OCI-LY1 (cell line): Measurements from ENCODE around the gene SELENOI.

ENCODE experiments used
- H2AFZ ChIP-seq: fragments of 200-600 bp; sonication (generic), shearing (Covaris generic); 2 replicates; pipeline ENCODE4 v1.6.0; 2014; ENCODE audit warnings: antibody characterized with exemption, mild to moderate bottlenecking, low read length
- H3F3A ChIP-seq: fragments of 200-600 bp; sonication (generic), shearing (Covaris generic); 2 replicates; pipeline ENCODE4 v1.6.0; 2014; ENCODE audit warnings: mild to moderate bottlenecking, antibody characterized with exemption, low read length, moderate library complexity; ENCODE audit not compliant: insufficient read depth
- H3K27ac ChIP-seq: fragments of 200-600 bp; sonication (generic); 2 replicates; pipeline ENCODE4 v1.5.1; 2014; ENCODE audit warnings: low read length, mixed run types, mild to moderate bottlenecking, low read depth; ENCODE audit not compliant: poor library complexity, severe bottlenecking
- H3K27me3 ChIP-seq: fragments of 200-600 bp; sonication (generic); 2 replicates; pipeline ENCODE4 v1.6.0; 2014; ENCODE audit warnings: antibody characterized with exemption, mild to moderate bottlenecking, low read length, moderate library complexity; ENCODE audit not compliant: insufficient read depth
- H3K36me3 ChIP-seq: fragments of 200-600 bp; sonication (generic); 2 replicates; pipeline ENCODE4 v1.6.1; 2014; ENCODE audit warnings: mild to moderate bottlenecking, antibody characterized with exemption, low read length, moderate library complexity, mixed read lengths; ENCODE audit not compliant: insufficient read depth
- H3K4me1 ChIP-seq: fragments of 200-600 bp; sonication (generic); 2 replicates; pipeline ENCODE4 v1.5.1; 2014; ENCODE audit warnings: mild to moderate bottlenecking, low read length, moderate library complexity; ENCODE audit not compliant: insufficient read depth, severe bottlenecking
- H3K4me2 ChIP-seq: fragments of 200-600 bp; sonication (generic), shearing (Covaris generic); 2 replicates; pipeline ENCODE4 v1.6.1; 2014; ENCODE audit warnings: low read length
- H3K4me3 ChIP-seq: fragments of 200-600 bp; sonication (generic); 2 replicates; pipeline ENCODE4 v1.5.1; 2014; ENCODE audit warnings: low read length, low read depth, mild to moderate bottlenecking, mixed read lengths; ENCODE audit not compliant: poor library complexity, severe bottlenecking
- H3K79me2 ChIP-seq: fragments of 200-600 bp; shearing (Covaris generic); 2 replicates; pipeline ENCODE4 v1.6.1; 2016; ENCODE audit warnings: mixed run types, low read length, mixed read lengths; ENCODE audit not compliant: insufficient read depth
- H3K9ac ChIP-seq: fragments of 200-600 bp; sonication (generic), shearing (Covaris generic); 2 replicates; pipeline ENCODE4 v1.6.1; 2014; ENCODE audit warnings: mild to moderate bottlenecking, low read length, mixed read lengths
- H3K9me2 ChIP-seq: fragments of 200-600 bp; sonication (generic), shearing (Covaris generic); 2 replicates; pipeline ENCODE4 v1.6.1; 2014; ENCODE audit warnings: low read depth, mild to moderate bottlenecking, low read length, mixed read lengths
- H3K9me3 ChIP-seq: fragments of 200-600 bp; shearing (Covaris generic); 2 replicates; pipeline ENCODE4 v1.6.1; 2014; ENCODE audit warnings: low read length, mixed read lengths
- H4K20me1 ChIP-seq: fragments of 200-600 bp; sonication (generic), shearing (Covaris generic); 2 replicates; pipeline ENCODE4 v1.6.0; 2016; ENCODE audit warnings: mild to moderate bottlenecking, low read length; ENCODE audit not compliant: insufficient read depth
- EZH2 ChIP-seq: fragments of 200-600 bp; sonication (generic), shearing (Covaris generic); IDR thresholded peaks from 2 replicates; pipeline ENCODE4 v1.8.0; 2017; ENCODE audit warnings: borderline replicate concordance, mixed run types, mild to moderate bottlenecking, antibody characterized with exemption, low read length, moderate library complexity, mixed read lengths
- TF ChIP-seq, protein P1 (sequence below): fragments of 200-600 bp; sonication (generic), shearing (Covaris generic); IDR thresholded peaks from 2 replicates; pipeline ENCODE4 v1.5.1; 2017; ENCODE audit warnings: mild to moderate bottlenecking, antibody characterized with exemption, low read length, moderate library complexity, mixed read lengths

The SELENOI gene

GRCh38 chr2:26412091-26412673 is 66.2 kb downstream of the SELENOI start:
- Histone ChIP-seq H3K9ac (peak overlapping the region; percentile 20; the same call in 1 of the 2 replicates), H2AFZ (peak overlapping the region; percentile 53; the same call in 1 of the 2 replicates), H3K9me3 (no peaks in the 10 kb centered on the region), H3K4me1 (peaks cover 9% of the 10 kb centered on the region), H3K4me3 (peak overlapping the region; percentile 50), H3K79me2 (no peaks in the 10 kb centered on the region), H3K4me2 (peak overlapping the region; percentile 67), H3K27ac (no peak overlapping the region), H3K27me3 (no peaks in the 10 kb centered on the region; the same call in 1 of the 2 replicates), H3K36me3 (no peaks in the 10 kb centered on the region), H4K20me1 (no peaks in the 10 kb centered on the region), H3F3A (no peaks in the 10 kb centered on the region), H3K9me2 (no peaks in the 10 kb centered on the region)
- TF ChIP-seq, protein P1, sequence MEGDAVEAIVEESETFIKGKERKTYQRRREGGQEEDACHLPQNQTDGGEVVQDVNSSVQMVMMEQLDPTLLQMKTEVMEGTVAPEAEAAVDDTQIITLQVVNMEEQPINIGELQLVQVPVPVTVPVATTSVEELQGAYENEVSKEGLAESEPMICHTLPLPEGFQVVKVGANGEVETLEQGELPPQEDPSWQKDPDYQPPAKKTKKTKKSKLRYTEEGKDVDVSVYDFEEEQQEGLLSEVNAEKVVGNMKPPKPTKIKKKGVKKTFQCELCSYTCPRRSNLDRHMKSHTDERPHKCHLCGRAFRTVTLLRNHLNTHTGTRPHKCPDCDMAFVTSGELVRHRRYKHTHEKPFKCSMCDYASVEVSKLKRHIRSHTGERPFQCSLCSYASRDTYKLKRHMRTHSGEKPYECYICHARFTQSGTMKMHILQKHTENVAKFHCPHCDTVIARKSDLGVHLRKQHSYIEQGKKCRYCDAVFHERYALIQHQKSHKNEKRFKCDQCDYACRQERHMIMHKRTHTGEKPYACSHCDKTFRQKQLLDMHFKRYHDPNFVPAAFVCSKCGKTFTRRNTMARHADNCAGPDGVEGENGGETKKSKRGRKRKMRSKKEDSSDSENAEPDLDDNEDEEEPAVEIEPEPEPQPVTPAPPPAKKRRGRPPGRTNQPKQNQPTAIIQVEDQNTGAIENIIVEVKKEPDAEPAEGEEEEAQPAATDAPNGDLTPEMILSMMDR = no peak
- no peak for TF ChIP-seq EZH2

- TF ChIP-seq EZH2 = no peak
- TF ChIP-seq, protein P1 = no peak
- no peak overlapping the region for H3K27ac ChIP-seq
- H3K36me3 ChIP-seq = no peaks in the 10 kb centered on the region
- H3K9me2 ChIP-seq = no peaks in the 10 kb centered on the region
- no peaks in the 10 kb centered on the region; the same call in 1 of the 2 replicates for H3K27me3 ChIP-seq
- no peak overlapping the region for H3K4me3 ChIP-seq
- H3K9ac ChIP-seq = no peak overlapping the region
- no peak overlapping the region for H3K4me2 ChIP-seq
- no peaks in the 10 kb centered on the region for H3K9me3 ChIP-seq
- H3K79me2 ChIP-seq = no peaks in the 10 kb centered on the region
- H2AFZ ChIP-seq = no peak overlapping the region
- no peaks in the 10 kb centered on the region for H3F3A ChIP-seq
- H4K20me1 ChIP-seq = no peaks in the 10 kb centered on the region
- H3K4me1 ChIP-seq = peaks cover 9% of the 10 kb centered on the region
Measured at GRCh38 chr2:26414311-26414710, 68.4 kb downstream of the SELENOI start.

GRCh38 chr2:26421961-26422360 is 76.0 kb downstream of the SELENOI start:
- H3K9me3 ChIP-seq = 0 out of 2 replicates have a peak, but pooled peaks cover 3% of the 10 kb centered on the region
- H3K36me3 ChIP-seq = no peaks in the 10 kb centered on the region
- H3K4me3 ChIP-seq = no peak overlapping the region
- H3K79me2 ChIP-seq = no peaks in the 10 kb centered on the region
- H3K4me2 ChIP-seq = no peak overlapping the region
- H3K4me1 ChIP-seq = no peaks in the 10 kb centered on the region
- no peaks in the 10 kb centered on the region for H3K9me2 ChIP-seq
- no peaks in the 10 kb centered on the region; the same call in 1 of the 2 replicates for H3K27me3 ChIP-seq
- TF ChIP-seq, protein P1 = no peak
- TF ChIP-seq EZH2 = no peak
- no peak overlapping the region for H2AFZ ChIP-seq
- H3K9ac ChIP-seq = no peak overlapping the region
- no peak overlapping the region for H3K27ac ChIP-seq
- H3F3A ChIP-seq = no peaks in the 10 kb centered on the region
- no peaks in the 10 kb centered on the region for H4K20me1 ChIP-seq
